ENCODE results near the gene ZNF331. TPM values are rescaled to one million over a fixed set of nuclear protein-coding genes. Genes with fewer than 3 reads are reported as not detected.
A peak's percentile ranks its signal among the peaks of the same experiment; 100 is the strongest.

Gene ZNF331
- total and polyA plus RNA-seq, 3 experiments from 2014 or later, result 17.5 to 43.9 (median 18.6) TPM

- Histone ChIP-seq H3K9me3 (ENCODE audit: low read length) (no peaks in the 10 kb centered on the region), H3K27ac (ENCODE audit: low read depth, low read length) (no peak overlapping the region), H3K36me3 (ENCODE audit: insufficient read depth, low read length) (no peaks in the 10 kb centered on the region), H3K4me3 (ENCODE audit: low read length) (no peak overlapping the region), H3K4me1 (ENCODE audit: insufficient read depth, low read length) (no peaks in the 10 kb centered on the region), H3K27me3 (ENCODE audit: insufficient read depth, low read length, poor library complexity, severe bottlenecking) (no peaks in the 10 kb centered on the region)
- H3K9me3 Mint-ChIP-seq, result peaks cover 0 to 20% (median 4%) of the 10 kb centered on the region in 5 donors
- no peak overlapping the region for H3K27ac Mint-ChIP-seq
- CTCF ChIA-PET, result interaction anchor here (1.1 kb wide), 1 partner anchor 12 kb away, joined by 3 read pairs; no protein-coding TSS in a partner anchor
- H3K4me3 Mint-ChIP-seq, result no peak overlapping the region
- H3K4me1 Mint-ChIP-seq, result no peaks in the 10 kb centered on the region
- POLR2A ChIA-PET, result no interaction called here
- peaks cover 0 to 4% (median 0%) of the 10 kb centered on the region in 3 donors for H3K36me3 Mint-ChIP-seq
- H3K27me3 Mint-ChIP-seq, result peaks cover 0 to 4% of the 10 kb centered on the region in 2 donors
- no peak for DNase-seq
Measured at GRCh38 chr19:53600217-53600616, 62.3 kb downstream of the ZNF331 start.

- Mint-ChIP-seq H3K4me1 (no peaks in the 10 kb centered on the region), H3K9me3 (peaks cover 0 to 19% (median 5%) of the 10 kb centered on the region in 5 donors), H3K4me3 (no peak overlapping the region), H3K27me3 (peaks cover 4 to 7% of the 10 kb centered on the region in 2 donors), H3K27ac (no peak overlapping the region), H3K36me3 (no peaks in the 10 kb centered on the region)
- Histone ChIP-seq H3K4me3 (ENCODE audit: low read length) (no peak overlapping the region), H3K9me3 (ENCODE audit: low read length) (no peaks in the 10 kb centered on the region), H3K36me3 (ENCODE audit: insufficient read depth, low read length) (no peaks in the 10 kb centered on the region), H3K27me3 (ENCODE audit: insufficient read depth, low read length, poor library complexity, severe bottlenecking) (no peaks in the 10 kb centered on the region), H3K27ac (ENCODE audit: low read depth, low read length) (no peak overlapping the region), H3K4me1 (ENCODE audit: insufficient read depth, low read length) (no peaks in the 10 kb centered on the region)
- CTCF ChIA-PET, result no interaction called here
- DNase-seq, result no peak
- POLR2A ChIA-PET, result no interaction called here
Measured at GRCh38 chr19:53606031-53606430, 68.1 kb downstream of the ZNF331 start.

GRCh38 chr19:53608381-53608780 is 70.4 kb downstream of the ZNF331 start:
- H3K4me3 ChIP-seq (ENCODE audit: low read length), result no peak overlapping the region
- H3K9me3 Mint-ChIP-seq, result peaks cover 5 to 21% (median 11%) of the 10 kb centered on the region in 5 donors
- no peak for DNase-seq
- H3K27me3 Mint-ChIP-seq, result peaks cover 4 to 7% of the 10 kb centered on the region in 2 donors
- no peaks in the 10 kb centered on the region for H3K36me3 ChIP-seq (ENCODE audit: insufficient read depth, low read length)
- H3K27me3 ChIP-seq (ENCODE audit: insufficient read depth, low read length, poor library complexity, severe bottlenecking), result no peaks in the 10 kb centered on the region
- no peak overlapping the region for H3K4me3 Mint-ChIP-seq
- no peaks in the 10 kb centered on the region for H3K36me3 Mint-ChIP-seq
- H3K4me1 Mint-ChIP-seq, result no peaks in the 10 kb centered on the region
- H3K27ac ChIP-seq (ENCODE audit: low read depth, low read length), result no peak overlapping the region
- ChIA-PET CTCF (no interaction called here), POLR2A (no interaction called here)
- no peaks in the 10 kb centered on the region for H3K9me3 ChIP-seq (ENCODE audit: low read length)
- H3K4me1 ChIP-seq (ENCODE audit: insufficient read depth, low read length), result no peaks in the 10 kb centered on the region
- no peak overlapping the region for H3K27ac Mint-ChIP-seq

GRCh38 chr19:53612762-53613526 is 75.0 kb downstream of the ZNF331 start:
- Histone ChIP-seq H3K4me1 (ENCODE audit: insufficient read depth, low read length) (no peaks in the 10 kb centered on the region), H3K4me3 (ENCODE audit: low read length) (no peak overlapping the region), H3K27ac (ENCODE audit: low read depth, low read length) (no peak overlapping the region), H3K27me3 (ENCODE audit: insufficient read depth, low read length, poor library complexity, severe bottlenecking) (no peaks in the 10 kb centered on the region), H3K9me3 (ENCODE audit: low read length) (no peaks in the 10 kb centered on the region), H3K36me3 (ENCODE audit: insufficient read depth, low read length) (no peaks in the 10 kb centered on the region)
- H3K4me3 Mint-ChIP-seq, result no peak overlapping the region
- ChIA-PET CTCF (no interaction called here), POLR2A (no interaction called here)
- peaks cover 5 to 17% (median 12%) of the 10 kb centered on the region in 5 donors for H3K9me3 Mint-ChIP-seq
- H3K36me3 Mint-ChIP-seq, result no peaks in the 10 kb centered on the region
- H3K27me3 Mint-ChIP-seq, result peaks cover 0 to 6% of the 10 kb centered on the region in 2 donors
- H3K27ac Mint-ChIP-seq, result no peak overlapping the region
- DNase-seq, result no peak
- no peaks in the 10 kb centered on the region for H3K4me1 Mint-ChIP-seq

GRCh38 chr19:53621885-53622740 is 84.2 kb downstream of the ZNF331 start:
- Histone ChIP-seq H3K27ac (ENCODE audit: low read depth, low read length) (no peak overlapping the region), H3K36me3 (ENCODE audit: insufficient read depth, low read length) (no peaks in the 10 kb centered on the region), H3K27me3 (ENCODE audit: insufficient read depth, low read length, poor library complexity, severe bottlenecking) (no peaks in the 10 kb centered on the region), H3K4me3 (ENCODE audit: low read length) (no peak overlapping the region), H3K4me1 (ENCODE audit: insufficient read depth, low read length) (no peaks in the 10 kb centered on the region), H3K9me3 (ENCODE audit: low read length) (no peaks in the 10 kb centered on the region)
- H3K27me3 Mint-ChIP-seq, result peaks cover 0 to 2% of the 10 kb centered on the region in 2 donors
- ChIA-PET CTCF (no interaction called here), POLR2A (no interaction called here)
- H3K4me1 Mint-ChIP-seq, result no peaks in the 10 kb centered on the region
- H3K36me3 Mint-ChIP-seq, result peaks cover 0 to 2% (median 0%) of the 10 kb centered on the region in 3 donors
- peaks cover 0 to 17% (median 9%) of the 10 kb centered on the region in 5 donors for H3K9me3 Mint-ChIP-seq
- H3K4me3 Mint-ChIP-seq, result no peak overlapping the region
- DNase-seq, result no peak
- H3K27ac Mint-ChIP-seq, result no peak overlapping the region

GRCh38 chr19:53624771-53625545 is 87.0 kb downstream of the ZNF331 start:
- Histone ChIP-seq H3K4me3 (ENCODE audit: low read length) (no peak overlapping the region), H3K4me1 (ENCODE audit: insufficient read depth, low read length) (no peaks in the 10 kb centered on the region), H3K36me3 (ENCODE audit: insufficient read depth, low read length) (no peaks in the 10 kb centered on the region), H3K27me3 (ENCODE audit: insufficient read depth, low read length, poor library complexity, severe bottlenecking) (no peaks in the 10 kb centered on the region), H3K9me3 (ENCODE audit: low read length) (no peaks in the 10 kb centered on the region), H3K27ac (ENCODE audit: low read depth, low read length) (no peak overlapping the region)
- ChIA-PET POLR2A (no interaction called here), CTCF (no interaction called here)
- Mint-ChIP-seq H3K36me3 (peaks cover 0 to 2% (median 0%) of the 10 kb centered on the region in 3 donors), H3K4me3 (no peak overlapping the region), H3K27me3 (peaks cover 0 to 2% of the 10 kb centered on the region in 2 donors), H3K4me1 (no peaks in the 10 kb centered on the region), H3K9me3 (peaks cover 0 to 14% (median 10%) of the 10 kb centered on the region in 5 donors), H3K27ac (peak overlapping the region in 1 of 8 donors; percentile 64)
- DNase-seq, result no peak

- H3K27me3 ChIP-seq (ENCODE audit: insufficient read depth, low read length, poor library complexity, severe bottlenecking), result no peaks in the 10 kb centered on the region
- POLR2A ChIA-PET, result no interaction called here
- no peaks in the 10 kb centered on the region for H3K36me3 ChIP-seq (ENCODE audit: insufficient read depth, low read length)
- no peak overlapping the region for H3K27ac ChIP-seq (ENCODE audit: low read depth, low read length)
- no peak for DNase-seq
- Mint-ChIP-seq H3K4me1 (no peaks in the 10 kb centered on the region), H3K9me3 (peaks cover 0 to 12% (median 8%) of the 10 kb centered on the region in 5 donors), H3K27me3 (no peaks in the 10 kb centered on the region), H3K4me3 (no peak overlapping the region), H3K36me3 (peaks cover 0 to 2% (median 0%) of the 10 kb centered on the region in 3 donors), H3K27ac (no peak overlapping the region)
- H3K4me3 ChIP-seq (ENCODE audit: low read length), result no peak overlapping the region
- no peaks in the 10 kb centered on the region for H3K9me3 ChIP-seq (ENCODE audit: low read length)
- CTCF ChIA-PET, result no interaction called here
- no peaks in the 10 kb centered on the region for H3K4me1 ChIP-seq (ENCODE audit: insufficient read depth, low read length)
Measured at GRCh38 chr19:53626486-53626885, 88.5 kb downstream of the ZNF331 start.
